WTC11 (cell line): ENCODE data around the gene MGAT4C.

ENCODE experiments used
- ZNF281 ChIP-seq: sonication (generic); formaldehyde crosslinking; IDR thresholded peaks from 2 replicates; pipeline ENCODE4 v1.8.0; 2023; ENCODE audit warnings: mild to moderate bottlenecking, missing genetic modification reagents
- TF ChIP-seq, protein P1 (sequence below): fragments of 200-600 bp; IDR thresholded peaks from 2 replicates; pipeline ENCODE4 v1.8.0; 2022; ENCODE audit warnings: antibody characterized with exemption
- TF ChIP-seq, protein P2 (sequence below): sonication (generic); formaldehyde crosslinking; IDR thresholded peaks from 2 replicates; pipeline ENCODE4 v1.8.1; 2023; ENCODE audit warnings: mild to moderate bottlenecking, moderate library complexity, missing genetic modification reagents

DNA sequence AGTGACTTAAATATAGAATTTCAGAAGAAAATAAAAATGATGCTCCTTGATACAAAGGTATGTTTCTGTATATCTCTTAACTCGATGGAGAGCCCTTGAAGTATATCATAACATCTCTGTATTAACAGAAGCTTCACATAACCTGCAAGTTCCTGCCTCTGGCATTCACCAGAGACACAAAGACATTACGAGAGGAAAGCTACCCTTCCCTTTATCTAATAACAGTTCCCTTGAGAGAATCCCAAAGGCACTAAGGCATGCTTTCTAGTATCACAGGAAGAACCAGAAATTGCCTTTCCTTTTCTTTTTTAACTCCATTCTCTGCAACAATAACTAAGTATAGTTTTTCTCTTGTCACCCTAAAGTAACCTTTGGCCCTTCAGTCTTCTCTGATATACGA is 164.5 kb downstream of the MGAT4C start:
- TF ChIP-seq, protein P1, sequence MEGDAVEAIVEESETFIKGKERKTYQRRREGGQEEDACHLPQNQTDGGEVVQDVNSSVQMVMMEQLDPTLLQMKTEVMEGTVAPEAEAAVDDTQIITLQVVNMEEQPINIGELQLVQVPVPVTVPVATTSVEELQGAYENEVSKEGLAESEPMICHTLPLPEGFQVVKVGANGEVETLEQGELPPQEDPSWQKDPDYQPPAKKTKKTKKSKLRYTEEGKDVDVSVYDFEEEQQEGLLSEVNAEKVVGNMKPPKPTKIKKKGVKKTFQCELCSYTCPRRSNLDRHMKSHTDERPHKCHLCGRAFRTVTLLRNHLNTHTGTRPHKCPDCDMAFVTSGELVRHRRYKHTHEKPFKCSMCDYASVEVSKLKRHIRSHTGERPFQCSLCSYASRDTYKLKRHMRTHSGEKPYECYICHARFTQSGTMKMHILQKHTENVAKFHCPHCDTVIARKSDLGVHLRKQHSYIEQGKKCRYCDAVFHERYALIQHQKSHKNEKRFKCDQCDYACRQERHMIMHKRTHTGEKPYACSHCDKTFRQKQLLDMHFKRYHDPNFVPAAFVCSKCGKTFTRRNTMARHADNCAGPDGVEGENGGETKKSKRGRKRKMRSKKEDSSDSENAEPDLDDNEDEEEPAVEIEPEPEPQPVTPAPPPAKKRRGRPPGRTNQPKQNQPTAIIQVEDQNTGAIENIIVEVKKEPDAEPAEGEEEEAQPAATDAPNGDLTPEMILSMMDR = no peak
- TF ChIP-seq, protein P2, sequence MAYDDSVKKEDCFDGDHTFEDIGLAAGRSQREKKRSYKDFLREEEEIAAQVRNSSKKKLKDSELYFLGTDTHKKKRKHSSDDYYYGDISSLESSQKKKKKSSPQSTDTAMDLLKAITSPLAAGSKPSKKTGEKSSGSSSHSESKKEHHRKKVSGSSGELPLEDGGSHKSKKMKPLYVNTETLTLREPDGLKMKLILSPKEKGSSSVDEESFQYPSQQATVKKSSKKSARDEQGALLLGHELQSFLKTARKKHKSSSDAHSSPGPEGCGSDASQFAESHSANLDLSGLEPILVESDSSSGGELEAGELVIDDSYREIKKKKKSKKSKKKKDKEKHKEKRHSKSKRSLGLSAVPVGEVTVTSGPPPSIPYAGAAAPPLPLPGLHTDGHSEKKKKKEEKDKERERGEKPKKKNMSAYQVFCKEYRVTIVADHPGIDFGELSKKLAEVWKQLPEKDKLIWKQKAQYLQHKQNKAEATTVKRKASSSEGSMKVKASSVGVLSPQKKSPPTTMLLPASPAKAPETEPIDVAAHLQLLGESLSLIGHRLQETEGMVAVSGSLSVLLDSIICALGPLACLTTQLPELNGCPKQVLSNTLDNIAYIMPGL (CRISPR knock-in tag) = no peak
- no peak for TF ChIP-seq ZNF281
